ENCODE data around the gene GJC2.

DNA sequence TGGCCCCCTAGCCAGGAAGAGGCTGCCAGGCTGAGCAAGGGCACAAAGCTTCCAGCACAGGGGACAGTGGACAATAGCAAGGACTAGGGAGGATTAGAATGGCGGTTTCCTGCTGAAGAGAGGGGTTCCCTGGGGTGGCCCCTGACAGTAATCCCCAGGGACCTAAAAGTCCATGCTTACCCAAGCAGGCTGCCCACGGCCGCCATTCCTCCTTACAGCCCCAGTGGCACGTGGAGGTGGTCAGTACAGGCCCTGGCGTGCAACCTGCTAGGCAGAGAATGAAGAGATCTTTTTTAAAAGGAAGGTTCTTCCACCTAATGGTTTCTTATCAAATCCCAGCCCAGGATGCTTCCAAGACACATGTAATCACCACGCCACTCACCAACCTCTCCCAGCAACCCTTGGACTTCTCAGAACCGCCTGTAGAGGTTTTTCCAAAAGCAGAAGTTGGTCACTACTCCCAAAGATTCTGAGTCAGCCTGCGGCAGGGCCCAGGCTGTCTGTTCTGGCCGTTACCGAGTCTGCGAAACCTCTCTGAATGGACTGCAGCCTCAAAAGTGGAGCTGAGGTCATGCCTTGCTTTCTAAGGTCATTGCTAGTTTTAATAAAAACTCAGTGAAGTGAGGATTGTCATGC, 41.6 kb upstream of the GJC2 start:
- TF ChIP-seq, protein P1, sequence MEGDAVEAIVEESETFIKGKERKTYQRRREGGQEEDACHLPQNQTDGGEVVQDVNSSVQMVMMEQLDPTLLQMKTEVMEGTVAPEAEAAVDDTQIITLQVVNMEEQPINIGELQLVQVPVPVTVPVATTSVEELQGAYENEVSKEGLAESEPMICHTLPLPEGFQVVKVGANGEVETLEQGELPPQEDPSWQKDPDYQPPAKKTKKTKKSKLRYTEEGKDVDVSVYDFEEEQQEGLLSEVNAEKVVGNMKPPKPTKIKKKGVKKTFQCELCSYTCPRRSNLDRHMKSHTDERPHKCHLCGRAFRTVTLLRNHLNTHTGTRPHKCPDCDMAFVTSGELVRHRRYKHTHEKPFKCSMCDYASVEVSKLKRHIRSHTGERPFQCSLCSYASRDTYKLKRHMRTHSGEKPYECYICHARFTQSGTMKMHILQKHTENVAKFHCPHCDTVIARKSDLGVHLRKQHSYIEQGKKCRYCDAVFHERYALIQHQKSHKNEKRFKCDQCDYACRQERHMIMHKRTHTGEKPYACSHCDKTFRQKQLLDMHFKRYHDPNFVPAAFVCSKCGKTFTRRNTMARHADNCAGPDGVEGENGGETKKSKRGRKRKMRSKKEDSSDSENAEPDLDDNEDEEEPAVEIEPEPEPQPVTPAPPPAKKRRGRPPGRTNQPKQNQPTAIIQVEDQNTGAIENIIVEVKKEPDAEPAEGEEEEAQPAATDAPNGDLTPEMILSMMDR (IDR thresholded peaks at IDR 0.05; ENCODE audit: borderline replicate concordance, extremely low read depth, low read length, poor library complexity, severe bottlenecking): no peak
- TF ChIP-seq EZH2 (IDR thresholded peaks at IDR 0.05; ENCODE audit: borderline replicate concordance, low read depth, low read length, severe bottlenecking): no peak

All from DND-41 (cell line).